Cardiac fibroblast (primary cell): ENCODE data around the gene PARD3B.
A peak's percentile ranks its signal among the peaks of the same experiment; 100 is the strongest.

Experiments
- DNase-seq, 2 donors: peaks; one replicate each; pipeline versions ENCODE4 v3.0.0 to v3.0.0-alpha.2; 2010; ENCODE audit warnings: low read depth in 2 of 2
- H3K4me3 ChIP-seq, 2 donors: replicated peaks in 1 of 2; 1 replicate in 1 of 2; 2 replicates in 1 of 2; pipeline ENCODE4 v1.5.1; 2011; ENCODE audit warnings: low read depth in 2 of 2, low read length in 2 of 2, mild to moderate bottlenecking in 2 of 2, moderate library complexity in 1 of 2
- CTCF ChIP-seq: IDR thresholded peaks from one replicate; pipeline ENCODE4 v1.5.1; 2011; ENCODE audit warnings: low read depth, mild to moderate bottlenecking, low read length, inconsistent platforms

The PARD3B gene

DNA sequence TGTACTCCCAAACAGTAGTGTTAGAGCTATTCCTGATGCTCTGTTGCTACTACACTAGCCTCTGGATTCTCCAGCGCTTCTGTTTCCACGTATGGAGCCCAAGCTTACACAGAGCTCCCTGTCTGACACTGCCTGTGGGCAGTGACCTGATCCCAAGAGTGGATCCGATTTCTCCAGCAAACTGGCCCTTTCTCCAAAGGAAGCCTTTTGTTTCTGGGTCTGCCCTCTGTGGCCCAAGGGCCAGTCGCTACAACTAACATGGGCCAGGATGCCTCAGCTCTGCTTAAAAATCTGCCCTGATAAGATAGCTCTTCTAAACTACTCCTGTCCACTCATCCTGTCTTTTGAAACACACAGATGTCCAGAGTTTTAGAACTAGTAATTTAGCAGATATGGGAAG, 964.4 kb downstream of the PARD3B start:
- DNase-seq: no peak
- H3K4me3 ChIP-seq: no peak overlapping the region
- TF ChIP-seq CTCF: no peak

DNA sequence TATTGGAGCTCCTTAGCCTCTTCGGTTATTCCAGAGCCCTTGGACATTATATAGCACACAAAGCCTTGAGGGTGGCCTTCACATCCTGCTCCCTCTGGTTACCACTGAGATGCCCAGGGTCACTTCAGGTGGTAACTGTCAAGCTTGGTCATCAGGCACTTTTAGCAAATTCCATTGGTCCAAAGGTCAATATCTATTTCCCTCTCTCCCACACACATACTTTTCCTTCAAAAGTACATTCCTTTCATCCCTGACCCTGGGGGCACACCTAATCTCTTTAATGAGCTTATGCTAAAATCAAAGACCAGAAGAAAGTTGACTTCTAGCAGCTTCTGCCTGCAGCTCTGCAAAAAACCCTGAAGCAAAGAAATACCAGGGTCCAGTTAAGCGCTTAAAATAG, 965.1 kb downstream of the PARD3B start:
- H3K4me3 ChIP-seq: no peak overlapping the region
- TF ChIP-seq CTCF: no peak
- no peak for DNase-seq

DNA sequence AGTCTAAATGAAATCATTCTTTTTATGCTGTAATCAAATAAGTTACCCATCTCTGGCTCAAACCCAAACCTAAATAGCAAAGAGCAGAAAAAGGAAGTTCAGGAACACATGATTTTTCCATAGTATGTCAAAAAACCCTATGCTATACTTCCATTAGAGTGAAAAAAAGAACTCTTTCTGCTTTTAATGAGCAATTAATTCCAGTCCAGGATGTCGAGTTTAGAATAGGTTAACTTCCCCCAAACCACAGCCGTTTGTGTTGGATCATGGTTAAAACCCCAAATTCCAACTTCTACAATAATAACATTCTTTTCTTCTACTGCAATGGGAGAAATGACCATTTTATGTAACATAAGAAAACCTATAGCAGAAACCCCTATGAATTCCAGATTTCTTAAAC, 965.9 kb downstream of the PARD3B start:
- TF ChIP-seq CTCF: no peak
- DNase-seq: peak in 1 of 2 donors; percentile 18
- no peak overlapping the region for H3K4me3 ChIP-seq

DNA sequence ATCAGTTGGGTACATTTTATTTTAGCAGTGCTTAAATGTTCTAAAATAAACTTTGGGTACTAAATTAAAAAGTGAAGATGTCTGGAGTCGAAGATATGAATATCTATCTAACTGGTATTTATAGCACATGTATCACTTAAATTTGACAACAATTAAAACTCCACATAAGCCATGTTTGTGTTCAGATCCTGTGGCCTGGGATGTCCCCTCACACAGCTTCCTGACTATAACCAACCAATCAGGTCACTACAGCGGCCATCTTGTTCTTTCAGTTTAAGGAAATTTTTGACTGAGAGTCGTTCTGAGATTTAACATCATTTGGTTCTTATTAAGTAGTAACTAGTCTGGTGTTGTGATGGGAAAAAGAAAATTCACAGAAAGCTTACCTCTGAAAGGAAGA, 966.4 kb downstream of the PARD3B start:
- no peak for TF ChIP-seq CTCF
- H3K4me3 ChIP-seq: no peak overlapping the region
- DNase-seq: peak in 1 of 2 donors; percentile 6

GRCh38 chr2:205520311-205520710, 975.0 kb downstream of the PARD3B start:
- no peak for DNase-seq
- no peak for TF ChIP-seq CTCF
- no peak overlapping the region for H3K4me3 ChIP-seq

DNA sequence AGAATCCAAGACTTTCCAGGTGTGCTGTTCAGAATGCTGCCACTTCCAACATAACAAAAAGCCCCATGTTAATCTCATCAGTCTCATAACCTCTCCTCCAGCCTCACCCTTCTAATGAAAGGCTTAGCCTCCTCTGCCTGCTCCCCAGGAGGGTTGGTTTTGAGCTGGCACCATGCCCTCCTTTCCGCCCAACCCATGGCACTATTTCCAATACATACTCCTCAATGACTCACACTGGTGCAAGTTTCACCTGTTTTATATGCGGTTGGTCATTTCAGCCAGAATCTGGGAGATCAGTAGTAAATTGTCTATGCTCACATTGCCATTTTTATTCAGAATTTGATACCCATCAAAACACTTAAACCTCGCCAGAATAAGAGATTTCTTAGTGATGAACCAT, 979.4 kb downstream of the PARD3B start:
- H3K4me3 ChIP-seq: no peak overlapping the region
- TF ChIP-seq CTCF: no peak

DNA sequence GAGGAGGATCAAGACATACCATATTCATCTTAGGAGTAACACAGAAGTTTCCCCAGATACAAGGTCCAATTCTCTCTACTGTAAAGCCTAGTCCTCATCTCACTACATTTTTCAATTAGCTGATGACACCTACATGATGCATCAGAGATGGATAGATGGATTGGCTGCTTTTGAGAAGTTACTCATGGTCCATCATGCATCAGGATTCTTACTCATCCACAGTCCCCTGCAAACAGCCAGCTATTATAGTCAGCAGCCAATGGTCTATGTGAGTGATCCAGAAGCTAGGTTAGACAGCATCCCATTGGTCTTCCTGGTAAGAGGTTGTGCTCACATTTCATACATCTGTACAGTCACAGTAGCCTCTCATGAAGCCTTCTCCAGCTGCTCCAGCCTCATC, 982.5 kb downstream of the PARD3B start:
- no peak overlapping the region for H3K4me3 ChIP-seq
- TF ChIP-seq CTCF: no peak
- peak in 1 of 2 donors; percentile 54 for DNase-seq

More for the DNA sequence above, 979.4 kb downstream of the PARD3B start:
- DNase-seq: no peak
